Stimulated activated CD8-positive, alpha-beta memory T cell treated with anti-CD3 and anti-CD28 coated beads, Interleukin-12 subunit alpha, Interleukin-12 subunit beta, amount 100 ng/mL, for 4 hours (primary cell): ENCODE results near the gene RC3H2.
"Not testable (repeated sequence)": the region's sequence is repeated elsewhere in the genome, so short reads cannot be mapped to it uniquely, and the experiment has no call there.

Experiments
- DNase-seq: peaks from one replicate; pipeline ENCODE4 v3.0.0-alpha.2; 2020; ENCODE audit warnings: low read depth

RC3H2 gene

GRCh38 chr9:122846371-122846940 is 58.7 kb downstream of the RC3H2 start:
- DNase-seq, result no peak

GRCh38 chr9:122845116-122845515 is 60.0 kb downstream of the RC3H2 start:
- DNase-seq, result no peak

- DNase-seq, result no peak
Measured at GRCh38 chr9:122844137-122844536, 61.0 kb downstream of the RC3H2 start.

- DNase-seq, result no peak
Measured at GRCh38 chr9:122841501-122841900, 63.7 kb downstream of the RC3H2 start.

- DNase-seq, result not testable (repeated sequence)
Measured at GRCh38 chr9:122838441-122838840, 66.7 kb downstream of the RC3H2 start.

GRCh38 chr9:122837266-122837850 is 67.8 kb downstream of the RC3H2 start:
- no peak for DNase-seq

- DNase-seq, result no peak
Measured at GRCh38 chr9:122835313-122835731, 69.8 kb downstream of the RC3H2 start.

- no peak for DNase-seq
Measured at GRCh38 chr9:122832194-122832593, 73.0 kb downstream of the RC3H2 start.

GRCh38 chr9:122828965-122829284 is 76.2 kb downstream of the RC3H2 start:
- DNase-seq, result not testable (repeated sequence)

GRCh38 chr9:122827761-122828093 is 77.4 kb downstream of the RC3H2 start:
- no peak for DNase-seq

- DNase-seq, result no peak
Measured at GRCh38 chr9:122822938-122823337, 82.2 kb downstream of the RC3H2 start.

- DNase-seq, result no peak
Measured at GRCh38 chr9:122822056-122822455, 83.1 kb downstream of the RC3H2 start.

- DNase-seq, result no peak
Measured at GRCh38 chr9:122821278-122821943, 83.7 kb downstream of the RC3H2 start.

- no peak for DNase-seq
Measured at GRCh38 chr9:122820490-122820845, 84.7 kb downstream of the RC3H2 start.

- no peak for DNase-seq
Measured at GRCh38 chr9:122819791-122820489, 85.2 kb downstream of the RC3H2 start.

GRCh38 chr9:122819326-122819725 is 85.8 kb downstream of the RC3H2 start:
- DNase-seq, result no peak

- DNase-seq, result no peak
Measured at GRCh38 chr9:122816163-122816867, 88.8 kb downstream of the RC3H2 start.

GRCh38 chr9:122815544-122815943 is 89.6 kb downstream of the RC3H2 start:
- DNase-seq, result no peak

GRCh38 chr9:122814545-122814944 is 90.6 kb downstream of the RC3H2 start:
- DNase-seq, result no peak

- DNase-seq, result no peak
Measured at GRCh38 chr9:122812736-122813135, 92.4 kb downstream of the RC3H2 start.

- DNase-seq, result peak; percentile 42
Measured at GRCh38 chr9:122810306-122810946, 94.7 kb downstream of the RC3H2 start.

GRCh38 chr9:122809261-122809660 is 95.9 kb downstream of the RC3H2 start:
- DNase-seq, result not testable (repeated sequence)
